ENCODE measurements around the gene IPCEF1.

DNA sequence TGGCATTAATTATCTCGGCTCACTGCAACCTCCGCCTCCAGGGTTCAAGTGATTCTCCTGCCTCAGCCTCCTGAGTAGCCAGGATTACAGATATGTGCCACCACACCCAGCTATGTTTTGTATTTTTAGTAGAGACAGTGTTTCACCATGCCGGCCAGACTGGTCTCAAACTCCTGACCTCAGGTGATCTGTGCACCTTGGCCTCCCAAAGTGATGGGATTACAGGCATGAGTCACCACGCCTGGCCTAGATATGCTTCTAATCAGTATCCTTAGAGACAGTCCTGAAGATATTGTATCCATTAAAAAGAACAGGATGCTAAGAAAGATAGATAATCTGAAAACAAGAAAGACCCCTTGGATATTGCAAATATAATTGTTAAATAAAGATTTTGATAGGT, 3.1 kb upstream of the IPCEF1 start:
- TF ChIP-seq, protein P1, sequence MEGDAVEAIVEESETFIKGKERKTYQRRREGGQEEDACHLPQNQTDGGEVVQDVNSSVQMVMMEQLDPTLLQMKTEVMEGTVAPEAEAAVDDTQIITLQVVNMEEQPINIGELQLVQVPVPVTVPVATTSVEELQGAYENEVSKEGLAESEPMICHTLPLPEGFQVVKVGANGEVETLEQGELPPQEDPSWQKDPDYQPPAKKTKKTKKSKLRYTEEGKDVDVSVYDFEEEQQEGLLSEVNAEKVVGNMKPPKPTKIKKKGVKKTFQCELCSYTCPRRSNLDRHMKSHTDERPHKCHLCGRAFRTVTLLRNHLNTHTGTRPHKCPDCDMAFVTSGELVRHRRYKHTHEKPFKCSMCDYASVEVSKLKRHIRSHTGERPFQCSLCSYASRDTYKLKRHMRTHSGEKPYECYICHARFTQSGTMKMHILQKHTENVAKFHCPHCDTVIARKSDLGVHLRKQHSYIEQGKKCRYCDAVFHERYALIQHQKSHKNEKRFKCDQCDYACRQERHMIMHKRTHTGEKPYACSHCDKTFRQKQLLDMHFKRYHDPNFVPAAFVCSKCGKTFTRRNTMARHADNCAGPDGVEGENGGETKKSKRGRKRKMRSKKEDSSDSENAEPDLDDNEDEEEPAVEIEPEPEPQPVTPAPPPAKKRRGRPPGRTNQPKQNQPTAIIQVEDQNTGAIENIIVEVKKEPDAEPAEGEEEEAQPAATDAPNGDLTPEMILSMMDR (IDR thresholded peaks at IDR 0.05; ENCODE audit: control extremely low read depth in 1 of 3, insufficient read depth in 1 of 3, low read depth in 1 of 3, low read length in 3 of 3): no peak
- no peak for TF ChIP-seq GABPA (IDR thresholded peaks at IDR 0.05; ENCODE audit: borderline replicate concordance, insufficient read depth, low read length)
- no peak for TF ChIP-seq MAFK (IDR thresholded peaks at IDR 0.05; ENCODE audit: low read depth, low read length)
- no peak for TF ChIP-seq EP300 (IDR thresholded peaks at IDR 0.05; ENCODE audit: borderline replicate concordance in 1 of 2, low read depth in 2 of 2, low read length in 2 of 2)
- TF ChIP-seq, protein P2, sequence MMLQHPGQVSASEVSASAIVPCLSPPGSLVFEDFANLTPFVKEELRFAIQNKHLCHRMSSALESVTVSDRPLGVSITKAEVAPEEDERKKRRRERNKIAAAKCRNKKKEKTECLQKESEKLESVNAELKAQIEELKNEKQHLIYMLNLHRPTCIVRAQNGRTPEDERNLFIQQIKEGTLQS (IDR thresholded peaks at IDR 0.05; ENCODE audit: insufficient read depth, low read depth, low read length): no peak
- TF ChIP-seq, protein P3, sequence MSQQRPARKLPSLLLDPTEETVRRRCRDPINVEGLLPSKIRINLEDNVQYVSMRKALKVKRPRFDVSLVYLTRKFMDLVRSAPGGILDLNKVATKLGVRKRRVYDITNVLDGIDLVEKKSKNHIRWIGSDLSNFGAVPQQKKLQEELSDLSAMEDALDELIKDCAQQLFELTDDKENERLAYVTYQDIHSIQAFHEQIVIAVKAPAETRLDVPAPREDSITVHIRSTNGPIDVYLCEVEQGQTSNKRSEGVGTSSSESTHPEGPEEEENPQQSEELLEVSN (IDR thresholded peaks at IDR 0.05): no peak
- TF ChIP-seq POLR2A (IDR thresholded peaks at IDR 0.05; ENCODE audit: control extremely low read depth in 1 of 2, low read depth in 2 of 2, low read length in 2 of 2): no peak
- TF ChIP-seq NRF1 (IDR thresholded peaks at IDR 0.05; ENCODE audit: low read depth, low read length): no peak
- no peak for TF ChIP-seq RFX5 (IDR thresholded peaks at IDR 0.05; ENCODE audit: borderline replicate concordance, low read depth, low read length)
- no peak for TF ChIP-seq JUND (IDR thresholded peaks at IDR 0.05; ENCODE audit: low read length)
- no peak for TF ChIP-seq ASH2L (IDR thresholded peaks at IDR 0.05; ENCODE audit: low read length)
- TF ChIP-seq JUN (IDR thresholded peaks at IDR 0.05; ENCODE audit: low read depth, low read length): no peak
